Fibroblast of skin of left quadriceps (primary cell): ENCODE data around the gene SUMO4.

ENCODE experiments used
- DNase-seq, 2 experiments: peaks; one replicate each; pipeline ENCODE4 v3.0.0-alpha.2; 2013; ENCODE audit warnings: low read depth in 2 of 2

SUMO4 gene

DNA sequence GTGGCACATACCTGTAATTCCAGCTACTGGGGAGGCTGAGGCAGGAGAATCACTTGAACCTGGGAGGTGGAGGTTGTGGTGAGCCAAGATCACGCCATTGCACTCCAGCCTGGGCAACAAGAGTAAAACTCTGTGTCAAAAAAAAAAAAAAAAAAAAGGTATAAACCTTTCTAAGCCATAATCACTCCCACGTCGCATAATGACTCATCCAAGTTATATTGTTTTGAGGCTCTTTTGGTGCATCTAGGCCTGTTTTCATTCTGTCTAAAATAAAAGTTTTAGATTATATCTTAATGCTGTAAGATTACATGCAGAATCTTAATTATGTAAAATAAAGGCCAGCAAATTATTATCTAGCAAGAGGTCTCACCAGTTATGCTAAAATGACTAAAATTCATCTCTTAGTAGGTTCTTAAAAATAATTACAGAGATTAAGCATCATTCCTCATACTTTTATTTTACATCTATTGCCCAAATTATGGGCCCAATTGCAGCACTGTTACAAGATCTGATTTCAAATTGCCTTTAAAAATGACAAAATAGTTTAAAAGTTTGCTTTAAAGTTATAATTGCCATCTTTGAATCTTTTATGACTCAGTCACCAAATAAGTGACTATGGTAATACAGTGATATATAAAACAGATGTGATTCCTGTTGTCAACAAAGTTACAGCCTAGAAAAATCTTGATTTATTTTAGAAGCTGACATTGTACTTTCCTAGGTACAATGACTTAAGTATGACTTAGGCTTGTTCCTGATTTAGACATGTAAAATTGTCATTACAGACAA is 10.4 kb upstream of the SUMO4 start:
- DNase-seq = no peak

DNA sequence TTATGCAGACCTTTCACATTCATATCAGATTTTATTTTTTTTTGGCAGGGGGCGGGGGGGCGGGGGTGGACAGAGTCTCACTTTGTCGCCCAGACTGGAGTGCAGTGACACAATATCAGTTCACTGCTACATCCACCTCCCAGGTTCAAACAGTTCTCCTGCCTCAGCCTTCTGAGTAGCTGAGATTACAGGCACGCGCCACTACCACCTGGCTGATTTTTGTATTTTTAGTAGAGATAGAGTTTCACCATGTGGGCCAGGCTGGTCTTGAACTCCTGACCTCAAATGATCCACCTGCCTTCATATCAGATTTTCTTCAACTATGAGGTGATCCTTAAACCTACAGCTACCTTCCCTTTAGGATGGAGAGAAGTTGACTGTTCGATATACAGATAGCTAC is 8.0 kb upstream of the SUMO4 start:
- no peak for DNase-seq

DNA sequence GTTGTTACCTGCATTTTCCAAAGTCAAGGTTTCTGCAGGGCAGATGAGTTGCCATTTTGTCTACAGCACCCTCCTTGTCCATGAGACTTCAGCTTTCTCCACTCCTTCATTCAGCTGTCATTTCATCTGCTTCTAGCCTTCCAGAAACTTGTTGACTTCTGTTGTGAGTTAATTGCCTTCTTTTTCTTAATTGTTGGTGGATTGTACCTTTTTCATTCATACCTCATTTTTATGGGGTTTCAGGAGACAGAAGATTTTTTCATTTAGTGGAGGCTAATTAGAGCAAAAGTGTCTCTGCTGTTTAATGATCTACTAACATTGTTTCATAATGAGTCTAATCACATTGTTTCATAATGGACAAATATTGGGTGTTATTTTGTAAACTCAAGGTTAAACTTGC is 7.5 kb upstream of the SUMO4 start:
- no peak for DNase-seq

- DNase-seq = peak; percentile 29 to 38
Observed at GRCh38 chr6:149393002-149393679, 6.9 kb upstream of the SUMO4 start.

DNA sequence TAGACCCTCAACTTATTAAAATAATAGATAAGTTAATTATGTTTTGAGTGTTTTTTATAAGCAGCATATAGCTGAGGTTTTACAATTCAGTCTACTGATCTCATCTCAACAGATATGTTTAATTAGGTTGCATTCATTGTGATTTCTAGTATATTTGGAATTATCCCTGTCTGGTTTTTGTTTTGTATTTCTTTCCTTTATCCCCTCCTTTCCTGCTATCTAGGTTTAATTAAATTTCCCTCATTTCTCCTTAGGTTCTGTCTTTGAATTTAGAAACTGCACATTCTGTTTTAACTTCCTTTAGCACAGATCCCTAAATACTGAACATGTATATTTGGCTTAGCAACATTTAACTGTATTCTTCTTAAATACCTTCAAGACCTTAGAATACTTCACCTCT is 4.9 kb upstream of the SUMO4 start:
- no peak for DNase-seq

DNA sequence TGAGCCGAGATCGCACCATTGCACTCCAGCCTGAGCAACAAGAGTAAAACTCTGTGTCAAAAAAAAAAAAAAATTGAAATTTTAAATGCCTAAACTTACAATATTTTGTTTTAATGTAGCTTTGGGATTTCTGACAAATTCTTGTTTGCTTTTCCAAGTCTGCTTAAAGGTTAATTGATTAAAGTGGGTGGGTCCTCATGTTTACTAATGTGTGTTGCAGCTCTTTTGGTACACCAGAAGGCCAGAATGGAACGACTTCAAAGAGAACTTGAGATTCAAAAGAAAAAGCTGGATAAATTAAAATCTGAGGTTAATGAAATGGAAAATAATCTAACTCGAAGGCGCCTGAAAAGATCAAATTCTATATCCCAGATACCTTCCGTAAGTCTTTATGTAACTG is 2.7 kb upstream of the SUMO4 start:
- no peak for DNase-seq

GRCh38 chr6:149403534-149403933 is 3.5 kb downstream of the SUMO4 start:
- no peak for DNase-seq

DNA sequence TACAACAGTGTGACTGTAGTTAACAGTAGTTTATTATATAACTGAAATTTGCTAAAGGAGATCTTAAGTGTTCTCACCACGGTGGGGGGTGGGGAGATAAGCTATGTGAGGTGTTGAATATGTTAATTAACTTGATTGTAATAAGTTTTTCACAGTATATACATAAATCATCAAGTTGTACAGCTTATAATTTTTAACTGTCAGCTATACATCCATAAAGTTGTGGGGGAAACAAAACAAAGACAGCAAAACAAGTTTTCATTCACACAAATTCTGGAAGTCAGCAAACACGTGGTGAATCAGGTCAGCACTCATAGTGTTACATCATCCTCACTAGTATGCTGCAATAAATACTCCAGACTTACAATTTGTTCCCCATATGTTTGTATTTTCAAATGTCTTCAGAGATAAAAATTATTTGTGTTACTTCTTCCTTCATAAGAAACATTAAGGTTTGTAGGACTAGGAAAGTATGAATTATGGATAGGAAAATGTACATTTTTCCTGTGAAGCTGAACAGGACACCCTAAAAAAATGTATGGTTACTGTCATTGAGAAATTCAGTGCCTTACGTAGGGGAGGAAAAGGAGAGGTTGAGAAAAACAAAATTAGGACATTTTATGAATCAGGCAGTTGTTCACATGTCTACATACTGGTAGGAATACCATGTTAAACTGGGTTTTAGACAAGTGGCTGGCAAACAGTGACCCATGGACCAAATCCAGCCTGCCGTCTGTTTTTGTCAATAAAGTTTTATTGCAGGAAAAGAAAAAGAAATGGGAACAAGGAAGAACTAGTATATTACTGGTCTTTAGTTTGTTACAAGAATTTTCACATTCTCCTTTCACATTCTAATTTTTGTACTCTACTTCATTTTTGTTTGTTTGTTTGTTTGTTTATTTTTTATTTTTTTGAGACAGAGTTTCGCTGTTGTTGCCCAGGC is 6.0 kb downstream of the SUMO4 start:
- DNase-seq = peak; percentile 29 to 31

DNA sequence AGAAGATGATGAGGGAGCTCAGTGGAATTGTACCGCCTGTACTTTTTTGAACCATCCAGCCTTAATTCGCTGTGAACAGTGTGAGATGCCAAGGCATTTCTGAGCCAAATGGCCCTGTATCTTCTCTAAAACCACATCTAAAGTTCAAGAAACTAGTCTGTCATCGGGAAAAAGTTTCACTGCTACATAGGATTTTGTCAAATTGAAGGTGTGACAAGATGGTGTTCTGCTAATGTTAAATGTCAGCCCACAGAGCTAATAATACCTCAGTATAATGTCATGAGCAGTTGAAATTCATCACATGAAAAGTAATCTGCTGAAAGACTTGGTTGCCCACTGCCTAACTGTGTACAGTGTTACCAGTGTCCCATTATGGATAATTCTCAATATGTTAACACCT is 9.6 kb downstream of the SUMO4 start:
- DNase-seq = no peak

GRCh38 chr6:149410557-149410956 is 10.5 kb downstream of the SUMO4 start:
- no peak for DNase-seq

- DNase-seq = no peak
Observed at GRCh38 chr6:149414009-149414408, 13.9 kb downstream of the SUMO4 start.

- no peak for DNase-seq
Observed at GRCh38 chr6:149414821-149415220, 14.8 kb downstream of the SUMO4 start.

DNA sequence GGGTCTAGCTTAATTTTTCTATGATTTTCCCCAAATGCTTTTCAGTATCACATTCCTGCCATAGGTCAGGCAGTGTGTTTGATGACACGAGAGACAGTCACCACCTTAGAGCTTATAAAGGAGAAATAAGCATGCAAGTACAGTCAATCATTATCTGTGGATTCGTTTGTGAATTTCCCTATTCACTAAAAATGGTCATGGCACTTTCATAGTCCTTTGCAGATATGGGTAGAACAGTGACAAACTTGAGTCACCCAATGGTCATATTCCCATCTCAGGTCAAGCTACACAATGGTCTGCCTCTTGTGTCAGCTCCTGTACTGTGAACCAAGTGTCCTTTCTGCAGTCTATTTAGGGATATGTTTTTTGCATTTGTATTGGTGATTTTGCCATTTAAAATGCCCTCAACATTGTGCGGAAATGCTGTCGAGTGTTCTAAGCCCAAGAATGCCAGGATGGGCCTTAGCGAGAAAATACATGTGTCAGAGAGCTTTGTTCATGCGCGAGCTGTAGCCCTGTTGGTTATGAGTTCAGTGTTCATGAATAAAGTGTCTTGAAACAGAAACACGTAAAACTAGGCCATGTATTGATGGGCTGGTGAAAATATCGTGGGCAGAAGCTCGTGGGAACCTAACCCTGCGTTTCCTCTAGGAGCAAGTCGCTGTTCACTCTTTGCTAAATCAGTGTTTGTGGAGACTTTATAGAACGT is 19.8 kb downstream of the SUMO4 start:
- DNase-seq = no peak

DNA sequence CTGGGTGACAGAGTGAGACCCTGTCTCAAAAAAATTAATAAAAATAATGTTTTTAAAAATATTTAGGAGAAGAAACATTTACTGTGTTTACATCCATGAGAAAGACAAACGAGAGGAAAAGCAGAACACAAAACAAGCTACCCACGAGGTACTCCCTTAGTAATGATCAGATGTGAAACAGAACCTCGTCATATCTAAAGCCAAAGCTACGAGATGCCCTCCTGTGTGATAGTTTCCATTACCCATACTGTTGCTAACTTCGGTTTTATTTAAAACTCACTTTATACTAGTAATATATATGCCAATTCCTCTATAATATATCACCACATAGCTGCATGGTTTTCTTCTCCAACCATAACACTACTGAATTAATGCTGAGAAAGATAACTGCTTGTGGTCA is 21.1 kb downstream of the SUMO4 start:
- DNase-seq = no peak

DNA sequence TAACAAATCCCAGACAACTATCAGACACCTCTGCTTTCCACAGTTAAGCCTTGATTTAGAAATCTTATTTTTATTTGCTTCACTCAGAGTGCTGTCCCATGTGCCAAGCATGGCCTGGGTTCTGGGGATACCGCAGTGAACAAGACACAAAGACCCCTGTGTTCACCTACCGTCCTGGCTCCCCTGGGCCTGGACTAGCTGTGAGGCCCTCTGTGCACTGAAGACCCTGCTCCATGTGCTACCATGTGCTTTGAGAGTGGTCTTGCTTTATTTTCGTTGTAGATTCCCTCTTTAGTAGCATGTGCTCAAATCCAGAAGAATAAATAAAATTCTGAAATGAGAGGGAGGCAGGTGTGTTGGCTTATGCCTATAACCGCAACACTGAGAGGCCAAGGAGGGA is 22.5 kb downstream of the SUMO4 start:
- no peak for DNase-seq

DNA sequence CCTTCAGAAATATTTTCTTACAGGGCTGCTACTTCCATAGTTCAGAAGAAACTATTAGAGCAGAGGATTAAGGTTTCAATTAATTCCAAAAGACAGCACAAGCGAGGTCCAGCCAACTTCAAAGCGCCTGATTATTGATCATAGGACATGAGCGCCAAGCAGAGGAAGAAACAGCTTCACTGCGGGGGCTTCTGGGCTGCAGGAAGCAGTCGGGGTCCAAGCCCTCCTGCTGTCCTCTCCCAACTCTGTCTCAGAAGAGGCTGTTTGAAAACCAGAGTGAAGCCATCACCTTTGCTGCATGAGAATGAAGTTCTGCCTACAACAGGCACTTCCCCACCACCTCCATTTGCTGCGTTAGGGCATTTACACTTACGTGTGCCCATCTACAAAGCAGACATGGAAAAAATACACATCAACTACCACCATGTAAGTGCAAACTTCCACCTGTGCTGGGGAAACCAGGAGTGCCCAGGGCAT is 23.9 kb downstream of the SUMO4 start:
- no peak for DNase-seq

- no peak for DNase-seq
Observed at GRCh38 chr6:149425224-149425623, 25.2 kb downstream of the SUMO4 start.

GRCh38 chr6:149425754-149426153 is 25.7 kb downstream of the SUMO4 start:
- no peak for DNase-seq

- DNase-seq = no peak
Observed at GRCh38 chr6:149428606-149429005, 28.5 kb downstream of the SUMO4 start.

DNA sequence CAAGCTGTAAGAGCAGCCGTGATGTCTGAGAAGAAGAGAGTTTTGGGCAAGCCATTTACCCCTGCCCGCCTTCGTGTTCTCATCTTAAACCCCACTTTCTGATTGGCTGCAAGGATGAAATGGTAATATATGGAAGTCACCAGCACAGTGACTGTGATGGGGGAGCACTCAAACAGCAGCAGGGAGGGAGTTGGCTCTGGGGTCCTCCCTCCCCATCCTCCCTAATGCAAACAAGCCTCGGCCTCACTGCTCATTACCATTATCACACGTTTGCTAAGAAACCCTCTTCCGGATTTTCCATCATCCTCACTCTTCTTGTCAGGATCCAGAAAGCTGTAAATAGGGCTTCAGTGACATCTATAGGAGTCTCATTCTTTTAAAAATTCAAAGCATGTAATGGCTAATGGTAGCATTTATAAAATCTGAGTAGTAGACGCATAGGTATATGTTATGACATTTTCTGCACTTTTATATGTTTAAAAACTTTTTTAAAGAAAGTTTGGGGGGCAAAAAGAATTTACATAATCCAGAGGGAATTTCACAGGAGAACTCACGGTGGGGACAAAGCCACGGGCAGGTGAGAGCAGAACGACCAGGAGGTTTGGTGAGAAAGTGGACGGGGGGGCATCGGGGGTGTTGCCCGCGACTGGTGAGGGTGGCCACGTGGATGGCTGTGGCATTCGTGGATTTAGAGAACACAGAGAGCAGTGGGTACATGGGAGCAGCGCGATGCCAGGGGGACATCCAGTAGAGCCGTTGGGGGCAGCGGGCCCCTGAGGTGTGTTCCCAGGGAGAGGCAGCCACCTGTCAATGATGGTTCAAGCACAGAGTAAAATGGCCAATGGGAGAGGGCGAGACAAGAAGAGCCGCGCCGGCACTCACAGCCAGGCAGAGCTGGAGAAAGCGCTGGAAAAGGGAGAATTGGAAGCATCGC is 29.6 kb downstream of the SUMO4 start:
- DNase-seq = no peak
